Esophagus muscularis mucosa (tissue), 4 donors: ENCODE data around the gene PLAAT4.

Experiments
- EP300 ChIP-seq: sonication (generic); formaldehyde crosslinking; IDR thresholded peaks from one replicate; pipeline ENCODE4 v1.6.1; 2017; ENCODE audit warnings: antibody characterized with exemption
- POLR2A ChIP-seq: fragments of 450-650 bp; IDR thresholded peaks from one replicate; pipeline ENCODE4 v1.6.1; 2017; ENCODE audit warnings: antibody characterized with exemption, moderate library complexity, mild to moderate bottlenecking, low read depth
- POLR2AphosphoS5 ChIP-seq, 2 donors: sonication (generic); formaldehyde crosslinking; IDR thresholded peaks; one replicate each; pipeline ENCODE4 v1.6.1; 2017; ENCODE audit warnings: antibody characterized with exemption in 2 of 2
- TF ChIP-seq, protein P1 (sequence below), 3 experiments: fragments of 200-600 bp in 2 of 3; fragments of 450-650 bp in 1 of 3; sonication (generic) in 2 of 3; IDR thresholded peaks; one replicate each; pipeline ENCODE4 v1.5.1; 2017 to 2019; ENCODE audit warnings: antibody characterized with exemption in 3 of 3, mild to moderate bottlenecking in 2 of 3, moderate library complexity in 1 of 3

GRCh38 chr11:63493127-63493526 lies 43.5 kb upstream of the PLAAT4 start:
- TF ChIP-seq POLR2A (no peak), EP300 (no peak), POLR2AphosphoS5 (IDR thresholded peaks at IDR 0.05) (no peak)
- TF ChIP-seq, protein P1, sequence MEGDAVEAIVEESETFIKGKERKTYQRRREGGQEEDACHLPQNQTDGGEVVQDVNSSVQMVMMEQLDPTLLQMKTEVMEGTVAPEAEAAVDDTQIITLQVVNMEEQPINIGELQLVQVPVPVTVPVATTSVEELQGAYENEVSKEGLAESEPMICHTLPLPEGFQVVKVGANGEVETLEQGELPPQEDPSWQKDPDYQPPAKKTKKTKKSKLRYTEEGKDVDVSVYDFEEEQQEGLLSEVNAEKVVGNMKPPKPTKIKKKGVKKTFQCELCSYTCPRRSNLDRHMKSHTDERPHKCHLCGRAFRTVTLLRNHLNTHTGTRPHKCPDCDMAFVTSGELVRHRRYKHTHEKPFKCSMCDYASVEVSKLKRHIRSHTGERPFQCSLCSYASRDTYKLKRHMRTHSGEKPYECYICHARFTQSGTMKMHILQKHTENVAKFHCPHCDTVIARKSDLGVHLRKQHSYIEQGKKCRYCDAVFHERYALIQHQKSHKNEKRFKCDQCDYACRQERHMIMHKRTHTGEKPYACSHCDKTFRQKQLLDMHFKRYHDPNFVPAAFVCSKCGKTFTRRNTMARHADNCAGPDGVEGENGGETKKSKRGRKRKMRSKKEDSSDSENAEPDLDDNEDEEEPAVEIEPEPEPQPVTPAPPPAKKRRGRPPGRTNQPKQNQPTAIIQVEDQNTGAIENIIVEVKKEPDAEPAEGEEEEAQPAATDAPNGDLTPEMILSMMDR (IDR thresholded peaks at IDR 0.05): no peak
